ENCODE measurements around the gene RBM38.
"Not testable (repeated sequence)": the region's sequence is repeated elsewhere in the genome, so short reads cannot be mapped to it uniquely, and the experiment has no call there.

Gene RBM38

GRCh38 chr20:57405236-57406016, 14.2 kb downstream of the RBM38 start:
- DNase-seq: no peak

- DNase-seq: no peak
Observed at GRCh38 chr20:57407541-57407956, 16.4 kb downstream of the RBM38 start.

- DNase-seq: no peak
Observed at GRCh38 chr20:57408131-57408530, 16.9 kb downstream of the RBM38 start.

GRCh38 chr20:57408536-57409233, 17.5 kb downstream of the RBM38 start:
- DNase-seq: no peak

- no peak for DNase-seq
Observed at GRCh38 chr20:57409316-57409671, 18.1 kb downstream of the RBM38 start.

- DNase-seq: no peak
Observed at GRCh38 chr20:57409672-57410397, 18.6 kb downstream of the RBM38 start.

GRCh38 chr20:57410398-57410920, 19.3 kb downstream of the RBM38 start:
- no peak for DNase-seq

GRCh38 chr20:57410924-57411323, 19.7 kb downstream of the RBM38 start:
- DNase-seq: no peak

GRCh38 chr20:57411406-57412283, 20.4 kb downstream of the RBM38 start:
- no peak for DNase-seq

GRCh38 chr20:57412347-57413029, 21.3 kb downstream of the RBM38 start:
- DNase-seq: no peak

- no peak for DNase-seq
Observed at GRCh38 chr20:57413986-57414385, 22.8 kb downstream of the RBM38 start.

GRCh38 chr20:57414867-57415592, 23.8 kb downstream of the RBM38 start:
- DNase-seq: no peak

- DNase-seq: no peak
Observed at GRCh38 chr20:57415771-57416170, 24.6 kb downstream of the RBM38 start.

- DNase-seq: no peak
Observed at GRCh38 chr20:57416296-57417022, 25.3 kb downstream of the RBM38 start.

GRCh38 chr20:57417051-57417689, 26.0 kb downstream of the RBM38 start:
- no peak for DNase-seq

GRCh38 chr20:57417830-57418780, 26.9 kb downstream of the RBM38 start:
- DNase-seq: no peak

GRCh38 chr20:57419479-57419878, 28.3 kb downstream of the RBM38 start:
- DNase-seq: not testable (repeated sequence)

GRCh38 chr20:57420571-57421252, 29.5 kb downstream of the RBM38 start:
- DNase-seq: no peak

All from activated CD4-positive, alpha-beta T cell treated with anti-CD3 and anti-CD28 coated beads, Interleukin-2, Interleukin-6, amounts not matched to agents 100 ng/mL and 50 ng/mL, durations not matched to agents 16 hours and 8 hours (primary cell).